ENCODE measurements around the gene NENF.

- TF ChIP-seq CTCF (IDR thresholded peaks at IDR 0.05), result no peak
- TF ChIP-seq EZH2 (IDR thresholded peaks at IDR 0.05; ENCODE audit: borderline replicate concordance, insufficient read depth, low read depth, low read length, poor library complexity, severe bottlenecking), result no peak
Observed at GRCh38 chr1:212481438-212481767, 48.7 kb downstream of the NENF start.
